ENCODE data around the gene POLR3E.

DNA sequence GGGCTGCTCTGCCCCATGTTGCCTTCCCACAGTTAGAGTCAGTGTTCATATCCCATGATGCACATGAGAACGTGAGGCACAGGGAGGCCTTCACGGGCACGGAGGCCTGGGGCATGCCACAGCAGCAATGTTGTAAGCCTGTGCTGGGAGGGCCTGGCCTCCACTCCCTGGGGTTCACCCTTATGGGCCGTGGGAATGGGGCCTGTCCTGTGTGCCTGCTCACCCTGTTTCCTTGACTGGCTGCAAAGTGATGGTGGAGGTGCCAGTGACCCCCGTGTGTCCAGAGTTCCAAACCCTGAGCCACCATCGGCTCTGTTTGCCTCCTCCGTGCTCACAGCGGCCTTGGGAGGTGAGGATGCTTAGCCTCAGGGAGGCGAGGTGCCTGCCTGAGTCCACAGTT lies 9.6 kb downstream of the POLR3E start:
- TF ChIP-seq, protein P1, sequence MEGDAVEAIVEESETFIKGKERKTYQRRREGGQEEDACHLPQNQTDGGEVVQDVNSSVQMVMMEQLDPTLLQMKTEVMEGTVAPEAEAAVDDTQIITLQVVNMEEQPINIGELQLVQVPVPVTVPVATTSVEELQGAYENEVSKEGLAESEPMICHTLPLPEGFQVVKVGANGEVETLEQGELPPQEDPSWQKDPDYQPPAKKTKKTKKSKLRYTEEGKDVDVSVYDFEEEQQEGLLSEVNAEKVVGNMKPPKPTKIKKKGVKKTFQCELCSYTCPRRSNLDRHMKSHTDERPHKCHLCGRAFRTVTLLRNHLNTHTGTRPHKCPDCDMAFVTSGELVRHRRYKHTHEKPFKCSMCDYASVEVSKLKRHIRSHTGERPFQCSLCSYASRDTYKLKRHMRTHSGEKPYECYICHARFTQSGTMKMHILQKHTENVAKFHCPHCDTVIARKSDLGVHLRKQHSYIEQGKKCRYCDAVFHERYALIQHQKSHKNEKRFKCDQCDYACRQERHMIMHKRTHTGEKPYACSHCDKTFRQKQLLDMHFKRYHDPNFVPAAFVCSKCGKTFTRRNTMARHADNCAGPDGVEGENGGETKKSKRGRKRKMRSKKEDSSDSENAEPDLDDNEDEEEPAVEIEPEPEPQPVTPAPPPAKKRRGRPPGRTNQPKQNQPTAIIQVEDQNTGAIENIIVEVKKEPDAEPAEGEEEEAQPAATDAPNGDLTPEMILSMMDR (conservative IDR thresholded peaks at IDR 0.05; ENCODE audit: low read depth, low read length) = no peak
- no peak for TF ChIP-seq EZH2 (IDR thresholded peaks at IDR 0.05; ENCODE audit: borderline replicate concordance, low read depth, low read length, poor library complexity, severe bottlenecking)

All from A673 (cell line).